Kidney (tissue), 14 donors: ENCODE data around the gene BCL2L1. TPM values are rescaled to one million over a fixed set of nuclear protein-coding genes. Genes with fewer than 3 reads are reported as not detected.
"Not testable (repeated sequence)": the region's sequence is repeated elsewhere in the genome, so short reads cannot be mapped to it uniquely, and the experiment has no call there.

Source experiments
- DNase-seq, 5 donors: peaks; one replicate each; pipeline ENCODE4 v3.0.0-alpha.2; 2013 to 2020
- FAIRE-seq: peaks from 2 replicates; lab custom pipeline; 2012; peaks lifted over from hg19 to GRCh38; lab: Jason Lieb, UNC
- H3K27ac ChIP-seq, 2 donors: one replicate each; pipeline ENCODE4 v1.7.0; 2013; ENCODE audit warnings: low read depth in 2 of 2, low read length in 2 of 2, inconsistent platforms in 1 of 2
- H3K27me3 ChIP-seq: one replicate; pipeline ENCODE4 v1.7.1; 2013; ENCODE audit warnings: low read length, inconsistent platforms; ENCODE audit not compliant: control insufficient read depth, insufficient read depth
- H3K36me3 ChIP-seq, 3 donors: one replicate each; pipeline versions ENCODE4 v1.7.0 to v1.7.1; 2013; ENCODE audit warnings: low read length in 3 of 3, control low read depth in 1 of 3, inconsistent platforms in 1 of 3; ENCODE audit not compliant: insufficient read depth in 3 of 3, control insufficient read depth in 2 of 3
- H3K4me1 ChIP-seq, 3 donors: one replicate each; pipeline versions ENCODE4 v1.7.0 to v1.7.1; 2013; ENCODE audit warnings: low read length in 3 of 3, inconsistent platforms in 1 of 3, low read depth in 1 of 3; ENCODE audit not compliant: control insufficient read depth in 2 of 3, insufficient read depth in 2 of 3
- H3K4me3 ChIP-seq, 3 donors: one replicate each; pipeline versions ENCODE4 v1.7.0 to v1.8.1; 2013; ENCODE audit warnings: low read length in 3 of 3, control low read depth in 1 of 3, inconsistent platforms in 1 of 3
- H3K9ac ChIP-seq, 3 donors: one replicate each; pipeline versions ENCODE4 v1.7.0 to v1.7.1; 2013; ENCODE audit warnings: low read length in 3 of 3, control low read depth in 1 of 3, inconsistent platforms in 1 of 3
- H3K9me3 ChIP-seq, 3 donors: one replicate each; pipeline versions ENCODE4 v1.7.0 to v1.7.1; 2013; ENCODE audit warnings: low read length in 3 of 3, control low read depth in 1 of 3, inconsistent platforms in 1 of 3; ENCODE audit not compliant: control insufficient read depth in 2 of 3, insufficient read depth in 1 of 3
- CTCF ChIP-seq: IDR thresholded peaks from 3 replicates; pipeline ENCODE4 v1.5.1; 2012; ENCODE audit warnings: mild to moderate bottlenecking, moderate library complexity, borderline replicate concordance; ENCODE audit not compliant: insufficient read depth; ENCODE audit errors: extremely low read depth
- intact Hi-C: fragments of 100-400 bp; cut with DNase I; formaldehyde crosslinking; loops from one replicate; pipeline ENCODE4 v1.11.1; 2022
- polyA plus RNA-seq: library from polyadenylated mRNA; stranded (reverse); fragments of 350-450 nt; fragmentation: Illumina TruSeq; extraction: RNeasy Lipid Tissue Mini Kit (QIAGEN cat#74804); gene quantifications from one replicate; pipeline ENCODE4 v1.2.3, GENCODE V29; 2014; ENCODE audit warnings: low read depth, low replicate concordance; ENCODE audit not compliant: insufficient read depth
- total RNA-seq: library from RNA; stranded (reverse); fragmentation: NEBNext Ultra II Directional; extraction: Animal tissue kit (Norgen Biotek cat#: 25700); gene quantifications from one replicate; pipeline ENCODE4 v1.2.1, GENCODE V29; 2021
- donor health status: control.
- donor health status: control.
- donor health status: control.
- donor health status: control.
- donor health status: control.
- donor health status: DM: yes; HTN: yes; CAD: no.
- donor health status: Normal renal cell carcinoma (clear cell type).

BCL2L1 gene
- total and polyA plus RNA-seq, 2 donors from 2014 or later, result 132 to 139 TPM

GRCh38 chr20:31747640-31748039 is 25.0 kb upstream of the BCL2L1 start:
- H3K27me3 ChIP-seq, result no peaks in the 10 kb centered on the region
- no peak overlapping the region for H3K4me3 ChIP-seq
- no peak overlapping the region for H3K9ac ChIP-seq
- peak in 3 of 5 donors; percentile 19 to 54 (median 40) for DNase-seq
- no peaks in the 10 kb centered on the region for H3K9me3 ChIP-seq
- H3K36me3 ChIP-seq, result no peaks in the 10 kb centered on the region
- no peak for TF ChIP-seq CTCF
- FAIRE-seq, result no peak
- no peak overlapping the region for H3K27ac ChIP-seq
- H3K4me1 ChIP-seq, result no peaks in the 10 kb centered on the region
- intact Hi-C loops, result no loop called here

- FAIRE-seq, H3K4me3 ChIP-seq, intact Hi-C loops, H3K9me3 ChIP-seq, H3K4me1 ChIP-seq, H3K27ac ChIP-seq, DNase-seq, H3K36me3 ChIP-seq, H3K27me3 ChIP-seq, H3K9ac ChIP-seq: not testable (repeated sequence)
Measured at GRCh38 chr20:31747028-31747427, 24.4 kb upstream of the BCL2L1 start.

GRCh38 chr20:31746068-31746878 is 23.6 kb upstream of the BCL2L1 start:
- Histone ChIP-seq H3K27me3 (no peaks in the 10 kb centered on the region), H3K4me1 (no peaks in the 10 kb centered on the region), H3K9ac (no peak overlapping the region), H3K4me3 (no peak overlapping the region), H3K9me3 (no peaks in the 10 kb centered on the region), H3K36me3 (no peaks in the 10 kb centered on the region), H3K27ac (no peak overlapping the region)
- no peak for TF ChIP-seq CTCF
- intact Hi-C loops, result no loop called here
- DNase-seq, result peak in 2 of 5 donors; percentile 27 to 48
- FAIRE-seq, result no peak

- no peak for FAIRE-seq
- no peaks in the 10 kb centered on the region for H3K9me3 ChIP-seq
- no peaks in the 10 kb centered on the region for H3K27me3 ChIP-seq
- H3K4me3 ChIP-seq, result peak overlapping the region in 1 of 3 donors; percentile 83
- intact Hi-C loops, result no loop called here
- H3K9ac ChIP-seq, result no peak overlapping the region
- H3K36me3 ChIP-seq, result no peaks in the 10 kb centered on the region
- H3K27ac ChIP-seq, result no peak overlapping the region
- peaks cover 0 to 3% (median 0%) of the 10 kb centered on the region in 3 donors for H3K4me1 ChIP-seq
- DNase-seq, result no peak
- no peak for TF ChIP-seq CTCF
Measured at GRCh38 chr20:31740656-31741323, 18.1 kb upstream of the BCL2L1 start.
